Left cardiac atrium (tissue), 4 donors: Measurements from ENCODE around the gene RUFY3. TPM values are rescaled to one million over a fixed set of nuclear protein-coding genes. Genes with fewer than 3 reads are reported as not detected.
A peak's percentile ranks its signal among the peaks of the same experiment; 100 is the strongest.
"Not testable (repeated sequence)": the region's sequence is repeated elsewhere in the genome, so short reads cannot be mapped to it uniquely, and the experiment has no call there.

Experiments used
- ATAC-seq, 2 donors: fragments of 200-7000 bp; cut with Tn5 transposase; one replicate each; pipeline ENCODE4 v1.9.1; 2020; ENCODE audit warnings: mild to moderate bottlenecking in 2 of 2, moderate library complexity in 2 of 2
- DNase-seq: peaks from one replicate; pipeline ENCODE4 v3.0.0-alpha.2; 2020
- intact Hi-C, 2 donors: fragments of 100-400 bp; cut with DNase I; formaldehyde crosslinking; loops; one replicate each; pipeline versions ENCODE4 v1.14.1 to v1.15.1; 2022 to 2023
- long read RNA-seq: library from polyadenylated mRNA; unstranded; transcript quantifications from one replicate; pipeline ENCODE4 v2.0.0, GENCODE V29; 2021
- total RNA-seq, 2 donors: library from RNA; stranded (reverse); fragmentation: NEBNext Ultra II Directional; extraction: Animal tissue kit (Norgen Biotek cat#: 25700); gene quantifications; one replicate each; pipeline ENCODE4 v1.2.1, GENCODE V29; 2021
- donor health status: DM: no; HTN: yes; CAD: no.
- donor health status: DM: no; HTN: yes; CAD: no; lungs with severe emphysema.
- donor health status: DM: yes; HTN: yes; CAD: no.
- donor health status: Dilated cardiomyopathy.

The RUFY3 gene
- total RNA-seq: 10 to 100 TPM; 23.5 to 27.7 TPM
- long read RNA-seq, partial matches to known transcripts: 0 of 4 reads
- long read RNA-seq, other reads (novel, unspliced or antisense): 4 of 4 reads

DNA sequence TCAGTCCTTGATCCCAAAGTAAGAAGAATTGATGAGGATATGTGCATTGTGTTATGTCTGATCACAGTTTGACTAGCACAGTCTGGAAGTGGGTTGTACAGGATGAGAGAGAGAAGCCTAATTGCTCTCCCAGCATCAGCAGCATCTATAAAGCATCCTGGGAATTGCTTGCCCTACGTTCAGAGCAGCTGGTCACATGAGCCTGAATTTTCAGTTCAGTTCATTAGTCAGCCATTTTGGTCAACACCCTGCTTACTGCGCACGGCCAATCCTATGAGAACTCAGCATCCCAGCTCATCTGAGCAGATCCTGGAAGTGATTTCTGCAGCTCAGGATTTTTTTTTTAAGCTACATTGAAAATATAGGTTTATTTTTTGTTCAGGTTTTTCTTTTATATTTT, at the start of gene RUFY3:
Gene RUFY3, plus strand, starts transcription at position 218 of the 400 bp plus-strand sequence. CDS start 610 bp downstream, outside the sequence.
- peak; percentile 96 for ATAC-seq
- intact Hi-C loops: no loop called here
- DNase-seq: no peak

- ATAC-seq (no peak), DNase-seq (no peak)
- intact Hi-C loops: no loop called here
Observed at GRCh38 chr4:70674191-70674590, 47.6 kb upstream of the RUFY3 start.

DNA sequence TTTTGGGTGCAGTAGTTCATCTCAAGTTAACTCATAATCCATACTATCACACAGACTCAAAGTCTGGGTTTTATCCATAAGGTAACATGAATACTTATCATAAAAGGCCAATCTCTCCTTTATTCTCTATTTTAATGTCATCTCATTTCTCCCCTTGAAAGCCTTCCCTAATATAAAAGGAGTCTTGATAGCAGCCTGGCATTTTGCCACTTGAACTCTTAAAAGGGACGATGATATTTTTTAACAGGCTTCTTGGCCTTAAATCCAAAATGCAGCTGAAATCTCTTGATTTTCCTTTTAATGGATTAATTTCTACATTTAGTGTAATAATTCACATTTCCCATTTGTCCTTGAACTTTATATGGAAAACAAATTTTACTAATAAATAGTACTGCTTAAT, 47.0 kb upstream of the RUFY3 start:
- intact Hi-C loops: no loop called here
- DNase-seq (no peak), ATAC-seq (no peak)

GRCh38 chr4:70676554-70677090, 45.1 kb upstream of the RUFY3 start:
- ATAC-seq: no peak
- no peak for DNase-seq
- intact Hi-C loops: no loop called here

GRCh38 chr4:70678383-70678999, 43.3 kb upstream of the RUFY3 start:
- no peak for DNase-seq

DNA sequence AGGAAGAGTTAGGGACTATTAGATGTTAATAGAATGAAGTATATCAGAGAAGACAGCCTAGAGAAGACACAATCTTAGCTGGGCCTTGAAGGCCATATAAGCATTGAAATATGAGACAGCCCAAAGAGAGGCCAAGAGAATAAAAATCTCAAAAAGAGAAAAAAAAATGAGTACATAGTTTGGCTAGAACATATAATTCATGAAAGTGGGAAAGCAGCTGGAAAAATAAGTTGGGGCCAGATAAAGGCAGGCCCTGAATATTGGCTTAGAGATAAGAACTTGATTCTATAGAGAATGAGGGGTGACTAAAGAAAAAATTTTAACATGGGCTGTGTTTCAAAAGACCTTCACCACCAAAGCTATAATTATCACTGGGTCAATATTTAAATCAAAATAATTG, 40.8 kb upstream of the RUFY3 start:
- DNase-seq: no peak
- intact Hi-C loops: no loop called here
- ATAC-seq: no peak

More at GRCh38 chr4:70678383-70678999, 43.3 kb upstream of the RUFY3 start:
- no peak for ATAC-seq
- intact Hi-C loops: no loop called here

- no peak for ATAC-seq
- intact Hi-C loops: no loop called here
- no peak for DNase-seq
Observed at GRCh38 chr4:70681704-70682103, 40.1 kb upstream of the RUFY3 start.

- intact Hi-C loops, DNase-seq, ATAC-seq: not testable (repeated sequence)
Observed at GRCh38 chr4:70682142-70682541, 39.6 kb upstream of the RUFY3 start.

GRCh38 chr4:70687392-70687791, 34.4 kb upstream of the RUFY3 start:
- ATAC-seq: peak in 1 of 2 donors; percentile 1
- peak; percentile 32 for DNase-seq
- intact Hi-C loops: loop anchor here in 1 of 2 donors (5.0 kb wide), 1 partner anchor 150 kb away; the partner anchor contains the start of gene GRSF1

DNA sequence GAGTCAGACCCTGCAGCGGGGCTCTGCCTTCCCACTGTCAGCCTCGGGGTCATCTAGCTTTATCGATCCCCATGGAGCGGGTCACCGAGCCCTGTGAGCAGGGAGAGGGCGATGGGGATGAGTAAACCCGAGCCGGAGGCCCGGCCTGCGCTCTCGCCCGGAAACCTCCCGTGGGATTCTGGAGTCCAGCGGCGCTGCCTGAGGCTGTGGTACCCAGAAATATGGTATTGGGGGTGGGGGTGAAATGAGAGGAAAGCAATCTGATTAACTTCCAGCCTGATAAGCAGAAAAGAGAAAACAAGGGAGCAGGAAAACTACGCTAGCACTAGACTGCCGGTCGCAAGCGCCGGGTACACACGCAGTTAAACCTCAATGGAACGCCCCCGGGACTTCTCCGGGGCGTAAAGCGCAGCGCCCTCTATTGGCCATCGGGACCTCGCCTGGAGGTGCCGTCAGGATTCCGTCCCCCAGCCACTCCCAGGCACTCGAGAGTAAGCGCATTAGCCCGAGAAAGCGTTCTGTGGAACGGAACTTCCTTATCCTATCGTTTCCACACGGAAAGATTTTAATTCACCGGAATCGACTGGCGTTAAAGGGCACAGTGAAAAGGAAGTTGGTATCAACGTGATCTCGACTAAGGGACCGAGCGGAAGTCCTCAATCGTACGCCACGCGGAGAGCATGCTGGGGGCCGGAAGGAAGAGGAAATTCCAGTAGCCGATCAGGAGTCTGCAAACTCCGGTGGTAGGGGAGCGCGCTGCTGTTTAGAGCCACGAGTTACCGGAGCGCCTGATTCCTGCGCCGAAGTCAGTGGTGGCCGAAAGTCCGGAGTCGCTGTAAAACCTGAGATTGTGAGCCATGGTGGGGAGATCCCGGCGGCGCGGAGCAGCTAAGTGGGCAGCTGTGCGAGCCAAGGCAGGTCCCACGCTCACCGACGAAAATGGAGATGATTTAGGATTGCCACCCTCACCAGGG, 33.7 kb upstream of the RUFY3 start, which contains the start of gene UTP3:
Gene UTP3, plus strand, starts transcription at position 712 of the 974 bp plus-strand sequence. Its CDS starts 146 bp downstream, at position 858.
- peak; percentile 96 for DNase-seq
- intact Hi-C loops: loop anchor here in 1 of 2 donors (5.0 kb wide), 1 partner anchor 149 kb away; the partner anchor contains the start of gene GRSF1
- ATAC-seq: peak; percentile 97 to 98

GRCh38 chr4:70688795-70689231, 33.0 kb upstream of the RUFY3 start:
- intact Hi-C loops: loop anchor here in 1 of 2 donors (5.0 kb wide), 1 partner anchor 148 kb away; the partner anchor contains the start of gene GRSF1
- DNase-seq (no peak), ATAC-seq (peak; percentile 6 to 27)

GRCh38 chr4:70691661-70692060, 30.1 kb upstream of the RUFY3 start:
- ATAC-seq: no peak
- intact Hi-C loops: no loop called here

GRCh38 chr4:70694633-70695032, 27.1 kb upstream of the RUFY3 start:
- DNase-seq, intact Hi-C loops, ATAC-seq: not testable (repeated sequence)

More at GRCh38 chr4:70691661-70692060, 30.1 kb upstream of the RUFY3 start:
- DNase-seq: no peak

DNA sequence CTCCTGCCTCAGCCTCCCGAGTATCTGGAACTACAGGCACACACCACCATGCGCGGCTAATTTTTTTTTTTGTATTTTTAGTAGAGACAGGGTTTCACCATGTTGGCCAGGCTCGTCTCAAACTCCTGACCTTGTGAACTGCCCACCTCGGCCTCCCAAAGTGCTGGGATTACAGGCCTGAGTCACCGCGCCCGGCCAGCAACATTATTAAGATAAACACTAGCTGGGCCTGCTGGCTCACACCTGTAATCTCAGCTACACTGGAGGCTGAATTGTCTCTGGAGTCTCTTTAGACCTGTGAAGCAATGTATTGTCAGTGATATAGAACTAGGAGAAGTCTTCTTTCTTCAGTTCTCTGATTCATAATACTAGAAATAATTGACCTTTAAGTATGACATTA, 23.3 kb upstream of the RUFY3 start:
- intact Hi-C loops, ATAC-seq, DNase-seq: not testable (repeated sequence)

GRCh38 chr4:70700712-70701111, 21.1 kb upstream of the RUFY3 start:
- intact Hi-C loops: no loop called here
- DNase-seq: no peak
- no peak for ATAC-seq

GRCh38 chr4:70701271-70701670, 20.5 kb upstream of the RUFY3 start:
- DNase-seq (no peak), ATAC-seq (no peak)
- intact Hi-C loops: no loop called here

GRCh38 chr4:70702592-70702991, 19.2 kb upstream of the RUFY3 start:
- DNase-seq, intact Hi-C loops, ATAC-seq: not testable (repeated sequence)

DNA sequence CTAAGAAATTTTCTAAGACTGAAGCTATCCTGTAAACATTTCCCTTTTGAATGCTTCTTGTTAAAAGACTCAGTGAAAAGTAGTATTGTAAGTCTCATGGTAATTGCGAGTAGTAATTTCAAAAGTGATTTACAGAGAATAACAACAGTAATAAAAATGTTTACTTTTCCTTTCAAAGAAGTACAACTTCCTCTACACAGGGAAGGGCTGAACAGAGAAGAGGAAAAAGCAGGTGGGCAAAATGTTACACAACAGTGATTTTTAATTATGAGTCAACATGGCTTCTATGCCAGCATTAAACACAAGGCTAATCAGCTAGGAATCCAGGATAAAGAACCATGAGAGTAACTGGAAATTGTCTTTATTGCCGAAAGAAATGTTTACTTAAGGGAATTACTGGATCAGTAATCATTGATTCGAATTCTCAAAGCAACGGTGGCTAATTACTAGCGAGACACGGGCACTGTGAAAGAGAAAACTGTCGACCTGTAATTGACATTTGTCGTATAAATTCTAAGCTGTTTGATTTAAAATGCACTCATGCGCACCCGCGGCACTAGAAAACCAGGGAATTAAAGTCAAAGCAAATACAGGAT, 18.0 kb upstream of the RUFY3 start:
- DNase-seq: no peak
- ATAC-seq: peak in 1 of 2 donors; percentile 17

More for the DNA sequence above, 18.0 kb upstream of the RUFY3 start:
- intact Hi-C loops: no loop called here
